ENCODE data around the gene FAF2. TPM values are rescaled to one million over a fixed set of nuclear protein-coding genes. Genes with fewer than 3 reads are reported as not detected.

Gene FAF2
- total RNA-seq, 1 experiment from 2014 or later = 44.4 TPM

DNA sequence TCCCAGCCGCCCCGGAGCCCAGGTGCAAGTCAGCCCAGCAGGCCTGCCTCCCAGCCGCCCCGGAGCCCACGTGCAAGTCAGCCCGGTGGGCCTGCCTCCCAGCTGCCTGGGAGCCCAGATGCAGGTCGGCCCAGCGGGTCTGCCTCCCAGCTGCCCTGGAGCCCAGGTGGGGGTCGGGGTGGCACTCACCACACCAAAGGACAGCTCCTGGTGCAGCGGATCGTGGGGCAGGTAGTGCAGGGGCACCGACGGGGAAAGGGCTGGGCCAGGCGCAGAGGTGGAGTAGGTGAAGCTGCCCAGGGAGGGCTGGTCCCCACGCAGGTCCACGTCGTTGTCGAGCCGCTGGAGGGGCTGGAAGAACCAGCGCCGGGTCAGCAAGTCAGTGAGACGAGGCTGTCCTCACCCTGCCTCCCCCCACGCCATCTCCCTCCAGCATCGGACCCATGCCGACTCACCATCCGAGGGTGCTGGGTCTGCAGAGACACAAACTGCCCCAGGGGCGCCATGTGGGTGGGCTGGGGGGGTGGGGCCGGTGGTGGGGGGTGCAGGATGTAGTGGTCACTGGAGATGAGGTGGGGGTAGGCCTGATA is 82.3 kb downstream of the FAF2 start:
- TF ChIP-seq, protein P1, sequence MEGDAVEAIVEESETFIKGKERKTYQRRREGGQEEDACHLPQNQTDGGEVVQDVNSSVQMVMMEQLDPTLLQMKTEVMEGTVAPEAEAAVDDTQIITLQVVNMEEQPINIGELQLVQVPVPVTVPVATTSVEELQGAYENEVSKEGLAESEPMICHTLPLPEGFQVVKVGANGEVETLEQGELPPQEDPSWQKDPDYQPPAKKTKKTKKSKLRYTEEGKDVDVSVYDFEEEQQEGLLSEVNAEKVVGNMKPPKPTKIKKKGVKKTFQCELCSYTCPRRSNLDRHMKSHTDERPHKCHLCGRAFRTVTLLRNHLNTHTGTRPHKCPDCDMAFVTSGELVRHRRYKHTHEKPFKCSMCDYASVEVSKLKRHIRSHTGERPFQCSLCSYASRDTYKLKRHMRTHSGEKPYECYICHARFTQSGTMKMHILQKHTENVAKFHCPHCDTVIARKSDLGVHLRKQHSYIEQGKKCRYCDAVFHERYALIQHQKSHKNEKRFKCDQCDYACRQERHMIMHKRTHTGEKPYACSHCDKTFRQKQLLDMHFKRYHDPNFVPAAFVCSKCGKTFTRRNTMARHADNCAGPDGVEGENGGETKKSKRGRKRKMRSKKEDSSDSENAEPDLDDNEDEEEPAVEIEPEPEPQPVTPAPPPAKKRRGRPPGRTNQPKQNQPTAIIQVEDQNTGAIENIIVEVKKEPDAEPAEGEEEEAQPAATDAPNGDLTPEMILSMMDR (conservative IDR thresholded peaks at IDR 0.05) = no peak
- Histone ChIP-seq H3K4me1 (ENCODE audit: insufficient read depth, low read length) (no peaks in the 10 kb centered on the region; the same call in 1 of the 2 replicates), H3K27ac (ENCODE audit: insufficient read length, low read depth, low read length) (no peak overlapping the region), H3K23me2 (ENCODE audit: insufficient read length, low read depth, low read length, poor library complexity, severe bottlenecking) (peaks cover 1% of the 10 kb centered on the region), H4K91ac (ENCODE audit: insufficient read length, low read depth, low read length) (no peak overlapping the region), H3K18ac (ENCODE audit: insufficient read length, low read depth, low read length) (no peak overlapping the region), H2BK120ac (ENCODE audit: low read depth, low read length, poor library complexity, severe bottlenecking) (no peak overlapping the region), H4K20me1 (ENCODE audit: control insufficient read depth, insufficient read depth, insufficient read length) (no peaks in the 10 kb centered on the region), H3K56ac (ENCODE audit: insufficient read length, low read depth, low read length) (no peak overlapping the region), H2BK5ac (ENCODE audit: insufficient read length, low read length) (no peak overlapping the region), H2BK15ac (ENCODE audit: low read depth, low read length) (no peak overlapping the region), H3K4me2 (ENCODE audit: insufficient read depth, insufficient read length, low read length) (no peak overlapping the region), H3K14ac (ENCODE audit: insufficient read depth, low read length) (no peak overlapping the region), H2AK5ac (ENCODE audit: insufficient read length, low read length) (no peak overlapping the region), H3T11ph (ENCODE audit: low read length) (no peak overlapping the region), H3K9ac (ENCODE audit: extremely low read depth, insufficient read length, low read length) (no peak overlapping the region), H4K8ac (replicated peaks; ENCODE audit: insufficient read length, low read depth, low read length) (no peak overlapping the region), H3K4ac (ENCODE audit: low read depth, low read length) (no peak overlapping the region), H3K23ac (ENCODE audit: insufficient read length, low read depth, low read length) (no peak overlapping the region), H3K9me3 (ENCODE audit: control insufficient read depth, low read depth, low read length) (no peaks in the 10 kb centered on the region), H4K5ac (ENCODE audit: insufficient read length, low read depth, low read length) (no peak overlapping the region), H3K79me2 (ENCODE audit: insufficient read depth, low read length) (peaks cover 29% of the 10 kb centered on the region), H2BK12ac (ENCODE audit: insufficient read length, low read depth, low read length) (no peak overlapping the region), H2BK20ac (ENCODE audit: low read depth, low read length, poor library complexity, severe bottlenecking) (no peak overlapping the region), H2AFZ (ENCODE audit: low read length) (no peak overlapping the region), H3K79me1 (ENCODE audit: insufficient read depth, low read depth, low read length, poor library complexity, severe bottlenecking) (peaks cover 3% of the 10 kb centered on the region), H3K27me3 (ENCODE audit: insufficient read depth, low read length) (no peaks in the 10 kb centered on the region)
- WGBS (ENCODE audit: extremely low coverage, insufficient read length, low lambda C conversion rate) = no CpG with 5 or more reads among the region's 28 CpGs
- Mint-ChIP-seq H3K36me3 (ENCODE audit: insufficient read depth in 1 of 3, low read depth in 3 of 3) (peaks cover 24 to 74% (median 66%) of the 10 kb centered on the region in 3 experiments), H3K27ac (no peak overlapping the region), H3K9me3 (no peaks in the 10 kb centered on the region), H3K27me3 (ENCODE audit: low read depth) (no peaks in the 10 kb centered on the region), H3K4me1 (peaks cover 22 to 23% of the 10 kb centered on the region in 2 experiments), H3K4me3 (no peak overlapping the region)
- no peak for DNase-seq

Data from H9 (cell line).